ENCODE data around the gene CFAP100.

Gene CFAP100

DNA sequence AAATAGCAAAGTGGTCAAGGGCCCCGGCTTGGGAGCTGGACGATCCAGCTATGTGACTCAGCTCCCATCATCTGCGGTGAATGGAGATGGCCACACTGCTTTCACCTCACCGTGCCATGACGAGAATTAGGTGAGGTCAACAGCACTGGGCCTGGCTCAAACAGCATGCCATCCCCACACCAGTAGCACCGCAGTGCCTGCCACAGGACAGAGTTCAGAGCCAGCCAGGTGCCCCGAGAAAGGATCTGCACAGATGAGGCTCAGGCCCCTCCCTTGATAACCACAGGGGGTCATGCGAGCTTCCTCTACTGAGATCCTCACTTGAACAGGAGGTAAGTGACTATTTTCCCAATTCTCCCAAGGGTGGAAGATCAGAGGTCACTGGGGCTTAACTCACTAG is 51.6 kb downstream of the CFAP100 start:
- no peak for DNase-seq

DNA sequence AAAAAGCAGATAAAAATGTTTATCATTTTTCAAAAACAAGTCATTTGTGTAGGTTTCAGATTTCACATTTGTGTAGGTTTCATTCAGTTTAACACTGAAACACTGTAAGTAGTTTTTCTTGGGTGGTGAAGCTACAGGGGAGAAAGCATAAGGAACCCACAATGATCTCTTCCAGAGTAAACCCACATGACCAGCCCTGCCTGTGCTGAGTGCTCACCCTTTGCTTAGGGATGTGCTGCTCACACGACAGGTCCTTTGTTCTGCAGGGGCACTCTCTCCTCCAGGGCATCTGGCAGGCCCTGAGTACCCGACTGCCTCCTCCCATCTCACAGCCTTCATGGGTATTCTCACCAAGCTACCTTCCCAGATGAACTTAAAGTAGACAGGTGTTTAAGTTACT is 52.1 kb downstream of the CFAP100 start:
- no peak for DNase-seq

DNA sequence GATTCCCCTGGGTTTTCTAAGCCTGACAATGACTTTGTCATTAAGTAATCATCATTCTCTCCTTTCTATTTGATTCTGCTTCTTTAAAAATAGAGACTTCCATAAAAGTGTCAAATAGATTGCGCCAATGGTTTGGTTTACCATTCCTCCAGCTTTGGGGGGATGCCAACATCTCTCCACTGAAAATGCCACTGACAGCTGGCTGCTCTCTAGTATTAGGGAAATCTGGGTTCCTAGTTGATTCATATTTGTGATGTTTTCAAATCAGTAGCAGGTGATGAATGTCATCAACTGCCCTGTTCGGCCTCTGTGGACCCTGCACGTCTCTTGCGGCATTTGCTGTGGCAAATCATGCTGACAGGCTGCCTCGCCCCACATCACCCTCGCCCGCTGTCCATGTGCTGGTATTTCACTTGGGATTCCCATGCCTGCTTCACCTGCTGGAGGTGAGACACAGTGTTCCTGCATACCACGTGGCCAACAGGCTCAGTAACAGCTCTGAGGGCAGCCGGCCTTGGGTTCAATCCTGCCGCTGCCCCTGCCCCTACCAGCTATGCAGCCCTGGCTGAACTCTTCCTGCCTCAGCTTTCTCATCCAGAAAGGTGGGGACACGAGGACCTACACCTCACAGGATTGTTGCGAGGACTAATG is 52.9 kb downstream of the CFAP100 start:
- no peak for DNase-seq

DNA sequence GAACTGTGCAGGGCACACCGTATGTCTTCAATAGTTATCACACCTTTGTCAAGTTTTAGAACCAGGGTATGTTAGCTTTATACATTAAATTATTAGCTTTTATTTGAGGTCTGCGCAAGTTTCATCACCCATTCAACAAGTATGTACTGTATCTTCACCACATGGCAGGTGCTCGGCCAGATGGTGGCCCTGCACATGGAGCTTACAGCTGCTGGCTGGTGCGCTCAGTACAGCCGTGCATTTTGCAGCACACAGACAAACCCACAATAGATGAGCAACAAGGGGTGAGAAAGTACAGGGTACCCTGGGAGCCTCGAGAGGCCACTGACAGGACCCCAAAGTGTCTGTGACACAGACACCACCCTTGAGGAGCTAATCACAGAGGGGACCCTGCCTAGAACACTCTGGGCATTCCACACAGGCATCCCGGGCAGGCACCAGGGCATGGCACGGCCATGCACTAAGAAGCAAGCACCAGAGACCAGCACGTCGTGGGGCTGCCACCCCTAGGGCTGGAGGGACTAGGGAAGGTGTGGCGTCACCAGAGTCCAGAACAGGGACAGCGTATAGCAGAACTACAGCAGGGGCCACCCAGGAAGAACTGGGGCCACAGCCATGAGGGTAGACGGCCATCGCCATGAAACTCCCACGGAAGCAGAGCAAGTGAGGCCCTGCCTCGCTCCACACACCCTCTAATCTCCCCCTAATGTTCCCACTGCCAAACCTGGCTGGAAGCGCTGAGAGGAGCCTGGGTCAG is 53.6 kb downstream of the CFAP100 start:
- DNase-seq, result no peak

DNA sequence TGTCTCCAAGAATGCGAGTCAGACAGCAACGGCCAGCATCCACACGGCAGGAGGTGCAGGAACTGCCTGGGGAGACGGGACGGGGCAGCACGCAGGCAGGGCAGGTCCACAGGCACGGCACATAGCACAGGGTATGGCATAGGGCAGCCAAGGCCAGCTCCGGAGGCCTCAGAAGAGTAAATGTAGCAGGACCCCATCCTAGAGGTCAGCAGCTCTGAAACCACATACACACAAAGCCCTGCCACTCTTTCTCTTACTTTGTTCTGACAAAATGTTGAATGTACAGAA is 54.1 kb downstream of the CFAP100 start:
- no peak for DNase-seq

DNA sequence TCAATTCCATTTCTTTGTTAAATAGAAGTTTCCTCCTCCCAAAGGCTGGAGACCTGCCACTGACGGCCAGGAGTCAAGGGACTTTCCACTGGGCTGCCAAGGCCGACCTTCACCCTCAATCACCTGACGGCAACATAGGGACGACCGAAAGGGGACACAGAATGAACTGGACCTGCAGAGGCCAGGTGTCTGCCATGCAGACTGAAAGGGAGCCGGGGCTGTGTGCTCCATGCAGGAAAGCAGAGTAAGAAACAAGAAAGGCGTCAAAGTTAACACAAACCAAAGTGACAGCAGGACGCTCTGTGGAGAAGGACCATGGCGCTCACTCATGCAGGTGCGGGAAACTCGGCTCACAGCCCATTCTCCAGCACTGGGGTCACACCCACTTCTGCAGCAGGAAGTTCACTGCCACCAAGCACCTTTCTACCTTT is 54.9 kb downstream of the CFAP100 start:
- DNase-seq, result no peak

DNA sequence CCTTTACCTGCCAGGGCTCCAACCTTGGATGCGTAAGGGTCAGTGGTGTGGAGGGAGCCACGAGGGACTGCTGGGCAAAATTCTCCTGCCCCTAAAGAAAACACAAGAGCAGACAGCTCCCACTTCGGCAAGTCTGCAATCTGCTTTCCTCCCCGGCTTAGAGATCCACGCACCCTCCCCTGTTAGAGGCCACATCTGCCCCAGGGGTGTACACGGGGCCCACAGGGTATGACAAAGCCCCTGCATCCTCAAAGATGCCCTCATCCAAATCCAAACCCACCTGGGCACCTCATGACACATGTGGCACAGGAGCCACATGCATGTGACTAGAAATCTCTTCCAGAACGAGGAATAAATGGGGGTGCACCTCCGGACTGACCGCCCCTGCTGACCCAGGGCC is 55.5 kb downstream of the CFAP100 start:
- DNase-seq, result no peak

DNA sequence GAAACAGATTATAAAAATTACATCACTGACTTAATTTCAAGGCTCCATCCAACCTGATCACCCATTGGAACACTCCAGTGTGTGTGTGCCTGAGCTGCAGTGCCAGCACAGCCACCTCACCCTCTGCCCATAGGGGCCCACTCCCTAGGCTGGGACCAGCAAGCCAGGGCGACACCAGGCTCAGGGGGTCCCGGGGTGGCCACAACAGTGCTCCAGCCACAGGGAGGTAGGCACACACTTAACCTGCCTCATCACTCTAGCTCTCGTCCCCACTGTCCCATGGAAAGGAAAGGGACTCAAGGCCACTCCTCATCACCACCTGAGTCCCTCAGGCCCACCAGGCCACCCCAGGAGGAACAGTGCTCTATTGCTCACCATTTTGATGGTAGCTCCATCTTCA is 56.0 kb downstream of the CFAP100 start:
- no peak for DNase-seq

DNA sequence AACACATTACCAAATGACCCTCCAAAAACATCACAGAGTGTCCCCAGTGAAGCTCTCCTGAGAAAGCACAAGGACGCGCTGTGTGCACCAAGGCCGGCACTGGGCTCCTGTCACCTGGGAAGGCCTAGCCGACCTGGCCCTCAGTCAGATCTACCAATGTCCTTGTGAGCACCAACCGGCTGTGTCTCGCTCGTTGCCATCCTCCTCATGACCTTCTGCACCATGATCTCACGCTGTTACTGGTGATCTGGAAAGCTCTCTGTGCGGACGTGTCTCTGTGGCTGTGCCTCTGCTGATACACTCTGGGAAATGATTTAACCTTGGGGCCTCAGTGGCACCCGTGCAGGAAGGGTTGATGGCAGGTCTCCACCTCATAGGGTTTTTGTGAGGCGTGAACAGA is 56.8 kb downstream of the CFAP100 start:
- DNase-seq, result no peak

DNA sequence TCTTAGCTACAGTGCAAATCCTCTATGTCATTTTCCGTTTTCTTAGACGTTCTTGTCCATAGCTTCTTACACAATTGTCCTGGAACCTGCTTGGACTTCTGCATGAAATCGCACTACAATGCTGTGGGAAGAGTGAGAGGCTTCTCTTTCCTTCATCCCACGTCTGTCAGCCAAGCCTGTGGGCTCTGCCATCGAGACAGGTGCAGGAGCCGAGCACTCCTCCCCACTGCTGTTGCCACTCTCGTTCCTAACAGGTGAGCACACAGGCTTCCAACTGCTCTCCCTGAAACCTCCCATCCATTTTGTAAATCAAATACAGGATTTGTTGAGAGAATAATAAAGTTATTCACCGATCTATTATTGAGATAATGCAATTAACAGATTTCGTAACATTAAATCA is 57.5 kb downstream of the CFAP100 start:
- no peak for DNase-seq

DNA sequence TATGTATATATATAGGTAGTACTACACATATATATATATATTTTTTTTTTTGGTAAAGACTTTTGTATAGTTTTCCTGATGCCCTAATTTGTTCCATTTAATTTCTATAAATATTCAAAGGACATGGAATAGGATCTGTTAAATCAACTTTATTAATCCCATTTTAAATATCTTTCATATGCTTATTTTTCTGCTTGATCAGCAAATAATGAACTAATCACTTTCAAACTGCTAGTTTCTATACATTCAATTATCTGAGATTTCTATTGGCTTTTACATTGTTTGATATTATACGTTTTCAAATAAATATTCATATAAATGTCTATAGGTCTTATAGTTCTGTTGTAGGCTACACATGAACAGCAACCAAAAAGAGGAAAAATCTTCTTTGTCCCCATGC is 59.3 kb downstream of the CFAP100 start:
- no peak for DNase-seq

DNA sequence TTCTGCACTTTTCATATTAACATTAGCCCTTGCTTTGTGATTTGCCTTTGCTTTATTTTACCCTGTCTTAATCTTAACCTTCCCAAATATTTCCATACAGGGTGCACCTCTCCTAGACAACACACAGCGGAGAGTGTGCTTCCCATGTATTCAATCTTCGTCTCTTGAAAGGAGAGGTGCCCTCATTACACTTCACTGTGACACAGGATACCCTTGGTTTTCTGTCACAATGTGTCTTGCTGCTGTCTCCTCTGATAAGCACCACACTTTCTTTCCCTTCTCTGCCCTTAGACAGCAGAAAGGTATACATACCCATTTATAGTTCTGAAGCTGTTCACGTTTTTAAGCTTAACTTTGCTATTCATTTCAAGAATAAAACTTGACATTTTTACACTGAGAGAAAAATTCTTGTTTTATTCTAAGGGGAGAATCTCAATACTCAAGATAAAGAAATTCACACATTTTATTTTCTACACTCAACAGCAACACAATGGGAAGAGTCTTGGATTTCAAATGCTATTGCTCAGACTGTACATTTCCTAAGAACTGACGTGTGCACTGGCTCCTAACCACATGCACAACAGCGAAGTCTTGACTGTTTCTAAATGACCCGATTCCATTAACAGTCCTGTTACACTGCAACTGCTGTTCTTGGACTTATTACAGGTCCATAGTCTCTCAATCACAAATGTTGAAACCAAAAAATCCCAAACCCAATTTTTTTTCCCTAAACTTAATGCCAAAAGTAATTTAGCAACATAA is 59.9 kb downstream of the CFAP100 start:
- DNase-seq, result no peak

DNA sequence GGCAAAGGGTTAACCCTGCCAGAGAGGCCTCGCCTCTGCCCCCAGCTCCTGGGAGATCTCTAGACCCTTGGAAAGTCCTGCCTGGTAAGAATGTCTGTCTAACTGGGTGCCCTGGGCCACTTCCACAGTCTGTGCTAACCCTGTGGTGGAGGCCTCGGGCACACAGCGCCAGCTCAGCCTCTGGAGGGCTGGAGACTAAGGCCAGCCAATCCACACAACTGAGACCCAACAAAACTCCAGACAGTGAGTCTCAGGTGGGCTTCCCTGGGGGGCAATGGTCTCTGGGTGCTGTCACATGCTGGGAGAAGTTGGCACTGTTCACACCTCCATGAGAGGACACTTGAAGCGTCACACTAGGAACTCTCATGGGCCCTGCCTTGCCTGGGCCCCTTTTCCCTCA is 61.5 kb downstream of the CFAP100 start:
- no peak for DNase-seq

DNA sequence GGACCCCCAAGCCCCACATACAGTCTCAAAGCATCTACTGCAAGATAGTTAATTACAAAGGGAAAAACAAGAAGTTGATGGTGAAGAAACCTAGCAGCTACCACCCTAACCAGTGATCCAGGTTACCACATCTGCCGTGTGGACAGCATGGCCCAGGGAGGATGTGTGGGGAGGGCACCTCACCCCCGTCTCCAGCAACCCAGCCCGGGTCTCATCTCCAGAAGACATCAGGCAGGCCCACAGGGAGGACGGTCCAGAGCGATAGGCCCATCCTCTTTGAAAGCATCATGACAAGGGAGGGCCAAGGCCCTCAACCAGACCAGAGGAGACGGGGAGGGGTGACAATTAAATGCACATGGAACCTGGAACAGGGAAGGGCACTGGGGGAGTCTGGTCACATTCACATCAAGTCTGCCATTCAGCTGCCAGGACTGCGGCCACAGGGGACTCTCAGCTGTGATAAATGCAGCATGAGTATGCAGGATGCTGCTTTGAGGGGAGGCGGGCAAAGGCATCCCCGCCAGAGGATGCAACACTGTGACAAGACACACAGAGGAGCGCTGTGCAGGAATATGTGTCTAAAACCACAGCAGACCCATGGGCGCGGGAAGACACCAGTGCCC is 62.2 kb downstream of the CFAP100 start:
- no peak for DNase-seq

DNA sequence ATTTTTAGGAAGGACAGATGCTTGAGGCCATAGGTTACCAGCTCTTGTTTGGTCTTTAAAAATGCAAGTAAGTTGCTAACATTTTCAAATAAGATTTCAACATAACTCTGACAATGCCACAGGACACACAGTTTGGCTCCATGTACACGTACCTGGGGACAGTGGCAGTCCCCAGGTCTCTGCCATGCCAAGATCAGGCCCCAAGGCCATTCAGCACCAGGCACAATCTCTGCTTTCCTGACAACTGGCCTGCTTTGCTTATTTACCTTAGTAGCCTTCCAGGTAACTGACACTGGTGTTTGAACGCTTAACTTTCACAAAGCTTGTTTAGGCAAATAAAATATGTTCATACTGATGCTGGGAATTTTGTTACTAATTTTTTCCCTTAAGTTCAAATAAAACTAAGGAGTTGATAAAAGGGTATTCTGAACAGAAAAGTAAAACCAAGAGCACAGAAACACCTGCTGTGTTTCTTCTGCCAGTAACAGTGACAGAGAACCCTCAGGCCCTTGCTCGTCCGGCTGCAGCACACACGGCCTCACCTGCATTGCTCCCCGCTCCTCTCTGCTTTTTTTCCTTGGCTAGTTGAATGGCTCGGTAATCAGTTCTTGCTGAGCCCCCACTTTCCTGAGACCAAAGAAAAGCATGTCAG is 64.5 kb downstream of the CFAP100 start:
- DNase-seq, result no peak

DNA sequence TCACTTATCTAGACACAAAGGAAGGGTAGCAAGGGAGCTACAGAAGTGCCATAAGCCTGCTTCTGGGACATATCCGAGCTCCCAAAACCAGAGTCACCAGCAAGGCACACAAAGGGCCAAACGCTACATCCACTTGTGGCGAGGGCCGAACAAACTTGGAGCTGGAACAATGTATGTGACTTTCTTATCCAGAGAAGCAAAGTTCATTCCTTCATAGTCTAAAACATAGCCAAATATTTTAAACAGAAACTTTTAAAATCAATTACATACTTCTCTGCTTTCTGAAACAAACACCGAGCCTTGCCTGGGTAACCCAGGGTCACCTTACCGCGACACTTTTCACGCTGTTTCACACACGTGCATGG is 65.0 kb downstream of the CFAP100 start:
- DNase-seq, result no peak

DNA sequence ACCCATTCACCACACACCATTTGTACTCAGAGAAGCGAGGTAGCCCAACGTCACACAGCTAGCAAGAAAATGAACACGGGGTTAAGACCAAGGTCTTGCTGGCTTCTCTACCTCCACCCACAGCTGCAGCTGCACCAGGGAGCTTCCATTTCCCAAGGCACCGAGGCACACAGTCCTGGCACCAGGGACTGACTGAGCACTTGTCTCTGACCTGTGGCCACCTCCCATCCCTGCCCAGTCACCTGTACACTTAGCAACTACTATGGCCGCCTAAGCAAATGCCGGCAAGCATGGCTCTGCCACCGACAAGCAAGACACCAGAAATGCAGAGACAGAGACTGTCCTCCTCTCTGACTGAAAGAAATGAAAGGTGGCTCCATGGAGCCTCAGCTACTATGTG is 65.7 kb downstream of the CFAP100 start:
- DNase-seq, result no peak

DNA sequence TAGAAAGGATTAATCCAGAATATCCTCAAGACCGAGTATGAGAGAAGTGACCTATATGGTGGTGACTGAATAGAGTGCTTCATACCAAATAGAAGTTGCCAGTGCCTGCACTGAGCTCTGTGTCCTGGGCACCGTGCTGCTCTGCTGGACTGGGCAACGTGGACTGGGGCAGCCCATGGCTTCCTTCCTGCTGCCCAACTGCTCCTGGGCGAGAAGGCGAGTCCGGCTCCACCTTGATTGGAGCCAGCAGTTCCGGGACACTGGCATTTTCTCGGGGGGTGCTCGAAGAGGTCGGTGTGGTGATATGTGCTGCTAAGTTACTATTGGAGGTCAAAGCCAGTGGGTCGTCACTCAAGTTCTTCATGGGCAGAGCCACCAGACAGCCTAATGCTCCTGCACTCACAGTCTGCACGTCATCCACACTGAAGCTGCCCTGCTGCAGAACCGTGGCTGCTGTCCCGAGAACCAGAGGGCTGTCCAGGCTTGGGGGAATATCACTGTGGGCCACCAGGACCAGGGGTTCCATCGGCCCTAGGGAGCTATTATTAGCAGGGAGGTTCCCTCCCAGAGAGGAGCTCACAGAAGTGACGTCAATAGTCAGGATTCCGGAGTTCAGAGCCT is 66.9 kb downstream of the CFAP100 start:
- no peak for DNase-seq

DNA sequence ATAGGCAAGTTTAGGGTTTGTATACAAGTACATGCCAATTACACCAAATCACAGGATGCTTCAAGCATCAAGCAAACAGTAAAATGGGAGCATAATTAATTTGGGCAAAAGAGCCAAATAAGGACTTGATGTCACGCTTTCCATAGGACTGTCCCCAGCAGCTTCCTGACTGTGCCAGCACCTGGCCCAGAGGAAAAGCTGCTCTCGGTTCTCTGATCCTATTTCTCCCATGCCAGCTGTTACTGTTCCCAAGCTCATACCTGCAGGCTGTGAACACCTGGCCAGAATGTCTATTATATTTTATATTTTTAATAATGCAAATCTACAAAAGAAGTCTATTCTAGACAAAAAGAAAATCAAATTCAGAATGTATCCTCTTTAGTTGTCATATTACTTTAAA is 68.8 kb downstream of the CFAP100 start:
- DNase-seq, result no peak

DNA sequence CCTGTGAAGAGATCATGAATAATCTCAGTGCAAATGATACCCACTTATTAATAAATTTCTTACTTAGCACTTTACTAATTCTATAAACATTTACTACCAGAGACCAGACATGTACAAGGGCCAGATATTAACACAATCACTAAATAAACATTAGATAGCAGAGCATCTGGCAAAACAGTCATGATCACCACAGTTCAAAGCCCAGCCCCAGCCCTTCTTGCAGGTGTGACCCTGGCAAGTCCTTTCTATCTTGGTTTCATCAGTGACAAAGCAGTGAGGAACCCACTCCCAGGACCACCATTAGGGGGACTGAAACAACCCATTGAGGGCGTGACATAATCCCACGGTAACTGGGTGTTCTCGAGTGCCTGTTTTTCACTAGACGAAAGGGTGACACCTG is 69.4 kb downstream of the CFAP100 start:
- no peak for DNase-seq

DNA sequence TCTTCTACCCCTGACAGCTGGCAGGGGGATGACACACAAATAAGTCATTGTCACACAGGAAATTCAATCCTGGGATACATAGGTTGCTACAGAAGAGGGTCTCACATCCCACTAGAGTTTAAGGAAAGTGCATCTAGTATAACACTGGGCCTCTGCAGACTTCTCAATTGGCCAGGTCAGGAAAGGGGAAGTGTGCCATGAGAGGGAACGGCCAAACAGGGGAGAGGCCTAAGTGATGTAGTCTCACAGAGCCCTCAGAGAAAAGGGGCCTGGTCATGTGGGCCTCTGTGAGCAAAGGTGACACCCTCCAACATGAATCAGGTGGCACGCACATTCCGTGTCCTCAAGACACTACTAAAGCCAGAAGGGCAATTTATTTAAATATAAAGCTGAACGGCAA is 69.8 kb downstream of the CFAP100 start:
- no peak for DNase-seq

DNA sequence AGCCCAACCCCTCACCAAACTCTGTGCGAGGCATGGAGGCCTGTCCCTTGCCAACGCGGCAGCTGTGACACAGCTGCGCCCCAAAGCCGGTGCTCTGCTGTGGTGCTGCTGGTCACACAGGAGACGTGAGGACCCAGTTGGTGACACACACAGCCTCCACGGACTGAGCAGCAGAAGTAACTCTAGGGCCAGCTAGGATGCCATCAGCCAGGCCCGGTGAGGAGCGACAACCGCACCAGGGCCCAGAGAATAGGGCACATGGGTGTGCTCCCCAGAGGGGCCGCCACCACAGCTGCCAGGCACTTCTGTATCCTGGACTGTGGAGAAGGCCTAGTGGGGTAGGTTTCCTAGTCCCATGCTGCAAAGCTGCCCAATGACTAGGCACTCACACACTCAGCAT is 70.3 kb downstream of the CFAP100 start:
- no peak for DNase-seq
